ENCODE results near the gene ARID5B. TPM values are rescaled to one million over a fixed set of nuclear protein-coding genes. Genes with fewer than 3 reads are reported as not detected.

The ARID5B gene
- total and polyA plus RNA-seq, 2 donors (not counting 3 experiments of a cell fraction or from before 2014, with no cell fraction given), result 5.6 to 8.9 TPM

DNA sequence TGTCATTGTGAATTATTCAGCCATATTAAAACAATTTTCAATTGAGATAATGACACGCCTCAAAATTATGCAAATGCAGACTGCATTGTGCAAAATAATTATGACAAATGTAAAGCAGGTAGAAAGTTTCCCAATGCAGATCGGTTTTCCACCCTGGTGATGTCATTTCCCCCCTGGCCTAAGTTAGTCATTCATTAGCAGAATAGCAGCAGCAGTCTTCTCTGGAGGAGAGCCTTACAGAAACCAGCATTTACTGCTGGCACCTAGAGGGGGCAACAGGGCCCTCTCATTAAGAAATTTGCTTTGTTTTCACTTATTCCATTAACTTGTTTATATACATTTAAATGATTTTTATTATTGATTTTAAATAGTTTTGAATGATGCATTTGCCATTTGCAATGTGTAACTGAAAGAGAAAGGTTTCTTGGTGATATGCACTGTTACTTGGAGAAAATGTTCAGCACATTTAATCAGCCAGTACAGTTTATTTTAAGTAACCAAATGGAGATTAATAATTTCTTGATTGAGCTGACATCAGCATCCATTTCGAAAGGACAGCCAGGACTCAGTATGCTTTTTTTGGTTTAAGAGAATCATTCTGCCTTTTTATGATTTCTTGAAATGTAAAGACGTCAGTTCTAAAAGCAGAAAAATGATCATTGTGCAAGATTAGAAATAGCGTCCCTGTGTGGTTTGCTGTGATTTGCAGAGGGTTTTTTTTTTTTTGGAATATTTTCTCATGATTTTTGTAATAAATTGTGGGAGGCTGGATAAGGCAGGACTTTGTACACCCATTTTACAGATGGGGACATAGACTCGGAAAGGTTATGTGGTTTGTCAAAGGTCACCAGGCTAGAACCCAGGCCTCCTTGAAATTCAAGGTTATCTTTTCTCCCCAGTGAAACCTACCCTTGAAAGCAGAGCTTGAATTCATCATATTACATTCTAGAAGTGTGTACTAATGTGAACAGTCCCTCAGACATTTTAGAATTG is 3.5 kb downstream of the ARID5B start:
- peak overlapping the region; percentile 83 for H3K4me2 ChIP-seq (ENCODE audit: insufficient read depth, low read length)
- H3K27ac ChIP-seq (ENCODE audit: insufficient read depth, low read depth, low read length), result peak overlapping the region; percentile 59

More for the DNA sequence above, 3.5 kb downstream of the ARID5B start:
- FAIRE-seq, result peak; percentile 87
- H3K79me2 ChIP-seq (ENCODE audit: control insufficient read depth, insufficient read depth, low read length), result no peaks in the 10 kb centered on the region
- peak overlapping the region; percentile 22 for H3K9ac ChIP-seq (replicated peaks; ENCODE audit: extremely low read depth, insufficient read depth, low read length)
- CTCF ChIA-PET, result interaction anchor here (0.8 to 2.3 kb wide), 6 partner anchors 8 to 340 kb away, joined by 3 to 16 read pairs (median 5); no protein-coding TSS in a partner anchor
- DNase-seq (ENCODE audit: low read depth, low spot score), result peak; percentile 79
- POLR2A ChIA-PET, result no interaction called here
- H3K9me1 ChIP-seq (replicated peaks; ENCODE audit: control insufficient read depth, extremely low read depth, insufficient read depth, low read length), result no peaks in the 10 kb centered on the region
- H3K4me1 ChIP-seq (ENCODE audit: control insufficient read depth, extremely low read depth, insufficient read depth, low read length), result peaks cover 18% of the 10 kb centered on the region
- intact Hi-C loops (cut with micrococcal nuclease) (loop anchor here (1.0 to 10.0 kb wide), 7 partner anchors 38 to 1077 kb away; partner anchors contain the start of gene ZNF365), dilution Hi-C loops (cut with MboI; ENCODE audit: extremely low pct_ligation_motif_present, low sequenced_read_pairs) (no loop called here)
- TF ChIP-seq GATA2 (IDR thresholded peaks at IDR 0.05; ENCODE audit: insufficient read depth, insufficient read length, low read depth, low read length) (no peak), CTCF (IDR thresholded peaks at IDR 0.05; ENCODE audit: extremely low read depth in 1 of 2, insufficient read depth in 1 of 2, low read depth in 1 of 2, low read length in 2 of 2) (peak; percentile 18 to 41), POLR2A (IDR thresholded peaks at IDR 0.05; ENCODE audit: low read depth, low read length) (no peak), JUN (IDR thresholded peaks at IDR 0.05; ENCODE audit: borderline replicate concordance, insufficient read depth, insufficient read length, low read depth) (peak; percentile 78), FOS (IDR thresholded peaks at IDR 0.05; ENCODE audit: borderline replicate concordance, insufficient read depth, low read length) (peak; percentile 52)
- H3K9me3 ChIP-seq (replicated peaks; ENCODE audit: control insufficient read depth, insufficient read depth, low read length), result no peaks in the 10 kb centered on the region
- H4K20me1 ChIP-seq (replicated peaks; ENCODE audit: control insufficient read depth, extremely low read depth, insufficient read depth, low read length), result no peaks in the 10 kb centered on the region
- H3K4me3 ChIP-seq (replicated peaks in 1 of 3; ENCODE audit: insufficient read depth in 1 of 3, low read depth in 1 of 3, low read length in 3 of 3), result peak overlapping the region in 2 of 3 experiments; percentile 2 to 50
- no peaks in the 10 kb centered on the region for H3K36me3 ChIP-seq (ENCODE audit: control insufficient read depth in 2 of 2, extremely low read depth in 1 of 2, insufficient read depth in 2 of 2, low read length in 2 of 2)
- no peak overlapping the region for H2AFZ ChIP-seq (ENCODE audit: low read depth, low read length)
- H3K27me3 ChIP-seq (ENCODE audit: control insufficient read depth in 2 of 2, insufficient read depth in 2 of 2, low read length in 2 of 2), result no peaks in the 10 kb centered on the region
- no TSS peak for BruUV-seq (replicated peaks)

Data from endothelial cell of umbilical vein (primary cell).